SK-N-SH (cell line): ENCODE results near the gene CLCN2. TPM values are rescaled to one million over a fixed set of nuclear protein-coding genes. Genes with fewer than 3 reads are reported as not detected.

Experiments used
- CTCF ChIA-PET: fragments of 300-600, 350-600 bp; formaldehyde crosslinking; extraction: SDS; loops from one replicate; lab custom pipeline; 2021; lab: Yijun Ruan, JAX
- POLR2A ChIA-PET: fragments of 350-600 bp; sonication (Branson Sonifier 250); formaldehyde crosslinking; extraction: SDS; loops from one replicate; lab custom pipeline; 2020; ENCODE audit warnings: antibody characterized with exemption, inconsistent platforms; lab: Yijun Ruan, JAX
- DNase-seq: peaks from one replicate; pipeline ENCODE4 v3.0.0; 2012
- H2AFZ ChIP-seq: fragments of 200-600 bp; sonication (generic); 2 replicates; pipeline ENCODE4 v1.8.1; 2016; ENCODE audit warnings: antibody characterized with exemption, mild to moderate bottlenecking, low read depth
- H3F3A ChIP-seq: fragments of 200-600 bp; sonication (generic); replicated peaks from 2 replicates; pipeline ENCODE3; 2016; ENCODE audit warnings: antibody characterized with exemption, mild to moderate bottlenecking; ENCODE audit not compliant: insufficient read depth
- H3K27ac ChIP-seq, 2 experiments: fragments of 200-500 bp in 1 of 2; fragments of 200-600 bp in 1 of 2; sonication (Bioruptor generic) in 1 of 2; sonication (generic), shearing (Covaris generic) in 1 of 2; 2 replicates each; pipeline versions ENCODE4 v1.5.1 to v1.6.1; 2014 to 2016; ENCODE audit warnings: low read depth in 2 of 2, inconsistent platforms in 1 of 2, low read length in 1 of 2, mild to moderate bottlenecking in 1 of 2, mixed read lengths in 1 of 2
- H3K27me3 ChIP-seq: fragments of 200-600 bp; sonication (generic), shearing (Covaris generic); 2 replicates; pipeline ENCODE4 v1.6.1; 2016; ENCODE audit warnings: mixed run types; ENCODE audit not compliant: insufficient read depth
- H3K36me3 ChIP-seq, 2 experiments: fragments of 200-500 bp in 1 of 2; fragments of 200-600 bp in 1 of 2; sonication (Bioruptor generic) in 1 of 2; sonication (generic) in 1 of 2; replicated peaks in 1 of 2; 2 replicates each; pipeline versions ENCODE3 to v1.5.1; 2014 to 2016; ENCODE audit warnings: low read length in 1 of 2, mild to moderate bottlenecking in 1 of 2; ENCODE audit not compliant: insufficient read depth in 2 of 2, control insufficient read depth in 1 of 2
- H3K4me1 ChIP-seq, 2 experiments: fragments of 200-500 bp in 1 of 2; fragments of 200-600 bp in 1 of 2; sonication (Bioruptor generic) in 1 of 2; sonication (generic), shearing (Covaris generic) in 1 of 2; 2 replicates each; pipeline versions ENCODE4 v1.5.1 to v1.6.1; 2014 to 2016; ENCODE audit warnings: low read depth in 1 of 2, low read length in 1 of 2, mixed run types in 1 of 2; ENCODE audit not compliant: insufficient read depth in 2 of 2, control insufficient read depth in 1 of 2
- H3K4me2 ChIP-seq: fragments of 200-600 bp; sonication (generic), shearing (Covaris generic); 2 replicates; pipeline ENCODE4 v1.6.1; 2017; ENCODE audit warnings: mixed run types
- H3K4me3 ChIP-seq, 2 experiments: fragments of 200-500 bp in 1 of 2; fragments of 200-600 bp in 1 of 2; sonication (Bioruptor generic) in 1 of 2; sonication (generic), shearing (Covaris generic) in 1 of 2; 2 replicates each; pipeline versions ENCODE4 v1.5.1 to v1.8.1; 2014 to 2016; ENCODE audit warnings: low read depth in 2 of 2, inconsistent platforms in 1 of 2, low read length in 1 of 2, mild to moderate bottlenecking in 1 of 2, mixed read lengths in 1 of 2, moderate library complexity in 1 of 2
- H3K79me2 ChIP-seq: fragments of 200-600 bp; sonication (generic); 2 replicates; pipeline ENCODE4 v1.8.1; 2017; ENCODE audit warnings: mild to moderate bottlenecking; ENCODE audit not compliant: insufficient read depth
- H3K9ac ChIP-seq: fragments of 200-600 bp; sonication (generic); 2 replicates; pipeline ENCODE4 v1.6.1; 2017; ENCODE audit warnings: mixed run types
- H3K9me2 ChIP-seq: fragments of 200-600 bp; sonication (generic); 2 replicates; pipeline ENCODE4 v1.6.1; 2017; ENCODE audit warnings: mixed run types
- H3K9me3 ChIP-seq: fragments of 200-600 bp; sonication (generic); 2 replicates; pipeline ENCODE4 v1.6.1; 2017; ENCODE audit warnings: mixed run types, mild to moderate bottlenecking, moderate library complexity
- H4K20me1 ChIP-seq: fragments of 200-600 bp; sonication (generic); 2 replicates; pipeline ENCODE4 v1.6.1; 2017; ENCODE audit warnings: mild to moderate bottlenecking, mixed run types; ENCODE audit not compliant: insufficient read depth
- CHD2 ChIP-seq: fragments of 150-350 bp; IDR thresholded peaks from 2 replicates; pipeline ENCODE4 v1.6.1; 2018; ENCODE audit warnings: low read length; ENCODE audit not compliant: partially characterized antibody
- ELF1 ChIP-seq: IDR thresholded peaks from 2 replicates; pipeline ENCODE4 v1.4.0; 2012
- GABPA ChIP-seq: IDR thresholded peaks from 2 replicates; pipeline ENCODE4 v1.4.0; 2012; ENCODE audit warnings: low read depth, mild to moderate bottlenecking
- GATA2 ChIP-seq: sonication (generic); formaldehyde crosslinking; IDR thresholded peaks from 2 replicates; pipeline ENCODE4 v1.5.0; 2020; ENCODE audit warnings: mild to moderate bottlenecking, missing genetic modification reagents
- MAX ChIP-seq: IDR thresholded peaks from 2 replicates; pipeline ENCODE4 v1.4.0; 2012; ENCODE audit warnings: low read depth
- MXI1 ChIP-seq: IDR thresholded peaks from 2 replicates; pipeline ENCODE4 v1.6.1; 2012; ENCODE audit warnings: mild to moderate bottlenecking, low read depth, low read length, improper control_type of control experiment
- NRF1 ChIP-seq: IDR thresholded peaks from 2 replicates; pipeline ENCODE4 v1.6.1; 2012; ENCODE audit warnings: low read depth, mild to moderate bottlenecking, low read length
- POLR2AphosphoS5 ChIP-seq: IDR thresholded peaks from 2 replicates; pipeline ENCODE4 v1.6.1; 2012; ENCODE audit warnings: low read depth, low read length
- RAD21 ChIP-seq: IDR thresholded peaks from 2 replicates; pipeline ENCODE4 v1.6.1; 2012; ENCODE audit warnings: mild to moderate bottlenecking, low read length
- RCOR1 ChIP-seq: fragments of 150-350 bp; IDR thresholded peaks from 2 replicates; pipeline ENCODE4 v1.6.1; 2017; ENCODE audit warnings: antibody characterized with exemption, low read length
- RXRA ChIP-seq: IDR thresholded peaks from 2 replicates; pipeline ENCODE4 v1.4.0; 2012; ENCODE audit warnings: low read depth, mild to moderate bottlenecking, borderline replicate concordance
- SMC3 ChIP-seq: IDR thresholded peaks from 2 replicates; pipeline ENCODE4 v1.6.1; 2012; ENCODE audit warnings: low read depth, low read length, improper control_type of control experiment
- TAF1 ChIP-seq: IDR thresholded peaks from 2 replicates; pipeline ENCODE4 v1.6.1; 2012; ENCODE audit warnings: low read depth, mild to moderate bottlenecking, low read length, moderate library complexity, borderline replicate concordance
- TEAD4 ChIP-seq: IDR thresholded peaks from 2 replicates; pipeline ENCODE4 v1.4.0; 2012; ENCODE audit warnings: mild to moderate bottlenecking, borderline replicate concordance; ENCODE audit not compliant: insufficient read depth
- YY1 ChIP-seq: IDR thresholded peaks from 2 replicates; pipeline ENCODE4 v1.4.0; 2012; ENCODE audit warnings: low read depth, mild to moderate bottlenecking
- ZBTB33 ChIP-seq: IDR thresholded peaks from 2 replicates; pipeline ENCODE4 v1.4.0; 2012; ENCODE audit warnings: low read depth, borderline replicate concordance
- WGBS: methylation state at CpG from one replicate; pipeline ENCODE4 v1.1.6; 2017; ENCODE audit warnings: low lambda C conversion rate; 5-methylcytosine and 5-hydroxymethylcytosine counted together
- polyA plus RNA-seq, 3 experiments: library from polyadenylated mRNA; depleted of rRNA; stranded (reverse); fragments of >200 nt; gene quantifications; 2 replicates each; pipeline ENCODE4 v1.2.3, GENCODE V29; 2012
- TF ChIP-seq, protein P1 (sequence below): fragments of 200-600 bp; sonication (generic); IDR thresholded peaks from 2 replicates; pipeline ENCODE4 v1.6.1; 2017; ENCODE audit warnings: antibody characterized with exemption, mild to moderate bottlenecking, moderate library complexity
- TF ChIP-seq, protein P2 (sequence below): IDR thresholded peaks from 2 replicates; pipeline ENCODE4 v1.4.0; 2012; ENCODE audit warnings: low read depth, borderline replicate concordance

Gene CLCN2
- polyA plus RNA-seq, 1 of the 3 experiments (the other 2 are of a cell fraction): 9.1 TPM

DNA sequence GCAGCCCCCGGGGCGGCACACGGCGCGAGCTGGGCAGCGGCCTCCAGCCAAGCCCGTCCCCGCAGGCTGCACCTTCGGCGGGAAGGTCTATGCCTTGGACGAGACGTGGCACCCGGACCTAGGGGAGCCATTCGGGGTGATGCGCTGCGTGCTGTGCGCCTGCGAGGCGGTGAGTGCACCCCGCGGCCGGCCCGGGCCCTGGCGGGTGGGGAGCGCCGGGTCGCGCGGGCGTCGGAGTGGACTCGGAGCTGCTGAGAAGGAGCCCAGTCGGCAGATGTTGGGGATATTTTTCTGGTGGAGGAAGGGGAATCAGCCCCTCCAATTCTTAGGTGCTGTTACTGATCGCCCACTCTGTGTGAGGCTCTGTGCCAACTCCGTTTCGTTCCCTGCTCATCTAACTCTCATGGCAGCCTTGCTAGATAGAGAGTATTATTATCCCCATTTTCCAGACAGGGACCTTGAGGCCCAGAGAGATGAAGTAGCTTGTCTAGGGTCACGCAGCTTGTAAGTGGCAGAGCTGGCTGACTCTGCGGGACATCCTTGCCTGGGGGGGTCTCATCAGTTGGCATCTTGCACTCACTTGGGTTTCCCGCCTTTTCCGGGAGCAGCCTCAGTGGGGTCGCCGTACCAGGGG is 19.3 kb upstream of the CLCN2 start (continued):
- TF ChIP-seq, protein P1, sequence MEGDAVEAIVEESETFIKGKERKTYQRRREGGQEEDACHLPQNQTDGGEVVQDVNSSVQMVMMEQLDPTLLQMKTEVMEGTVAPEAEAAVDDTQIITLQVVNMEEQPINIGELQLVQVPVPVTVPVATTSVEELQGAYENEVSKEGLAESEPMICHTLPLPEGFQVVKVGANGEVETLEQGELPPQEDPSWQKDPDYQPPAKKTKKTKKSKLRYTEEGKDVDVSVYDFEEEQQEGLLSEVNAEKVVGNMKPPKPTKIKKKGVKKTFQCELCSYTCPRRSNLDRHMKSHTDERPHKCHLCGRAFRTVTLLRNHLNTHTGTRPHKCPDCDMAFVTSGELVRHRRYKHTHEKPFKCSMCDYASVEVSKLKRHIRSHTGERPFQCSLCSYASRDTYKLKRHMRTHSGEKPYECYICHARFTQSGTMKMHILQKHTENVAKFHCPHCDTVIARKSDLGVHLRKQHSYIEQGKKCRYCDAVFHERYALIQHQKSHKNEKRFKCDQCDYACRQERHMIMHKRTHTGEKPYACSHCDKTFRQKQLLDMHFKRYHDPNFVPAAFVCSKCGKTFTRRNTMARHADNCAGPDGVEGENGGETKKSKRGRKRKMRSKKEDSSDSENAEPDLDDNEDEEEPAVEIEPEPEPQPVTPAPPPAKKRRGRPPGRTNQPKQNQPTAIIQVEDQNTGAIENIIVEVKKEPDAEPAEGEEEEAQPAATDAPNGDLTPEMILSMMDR: no peak
- TF ChIP-seq, protein P2, sequence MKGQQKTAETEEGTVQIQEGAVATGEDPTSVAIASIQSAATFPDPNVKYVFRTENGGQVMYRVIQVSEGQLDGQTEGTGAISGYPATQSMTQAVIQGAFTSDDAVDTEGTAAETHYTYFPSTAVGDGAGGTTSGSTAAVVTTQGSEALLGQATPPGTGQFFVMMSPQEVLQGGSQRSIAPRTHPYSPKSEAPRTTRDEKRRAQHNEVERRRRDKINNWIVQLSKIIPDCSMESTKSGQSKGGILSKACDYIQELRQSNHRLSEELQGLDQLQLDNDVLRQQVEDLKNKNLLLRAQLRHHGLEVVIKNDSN: no peak
- no peak for TF ChIP-seq NRF1
- no peak for TF ChIP-seq SMC3
- no peak for TF ChIP-seq TAF1
- TF ChIP-seq MXI1: no peak
- no peak for TF ChIP-seq ZBTB33

DNA sequence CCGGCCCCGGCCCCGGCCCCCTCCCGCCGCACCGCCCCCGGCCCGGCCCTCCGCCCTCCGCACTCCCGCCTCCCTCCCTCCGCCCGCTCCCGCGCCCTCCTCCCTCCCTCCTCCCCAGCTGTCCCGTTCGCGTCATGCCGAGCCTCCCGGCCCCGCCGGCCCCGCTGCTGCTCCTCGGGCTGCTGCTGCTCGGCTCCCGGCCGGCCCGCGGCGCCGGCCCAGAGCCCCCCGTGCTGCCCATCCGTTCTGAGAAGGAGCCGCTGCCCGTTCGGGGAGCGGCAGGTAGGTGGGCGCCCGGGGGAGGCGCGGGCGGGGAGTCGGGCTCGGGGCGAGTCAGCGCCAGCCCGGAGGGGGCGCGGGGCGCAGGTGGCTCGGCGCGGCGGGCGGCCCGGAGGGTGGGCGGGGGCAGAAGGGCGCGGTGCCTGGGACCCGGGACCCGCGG is 18.8 kb upstream of the CLCN2 start:
- no peaks in the 10 kb centered on the region for H3K36me3 ChIP-seq
- H3K9me3 ChIP-seq: no peaks in the 10 kb centered on the region
- peak overlapping the region; percentile 48 to 53 for H3K4me3 ChIP-seq
- peaks cover 4% of the 10 kb centered on the region for H3F3A ChIP-seq
- ChIA-PET CTCF (interaction anchor here (1.4 to 3.4 kb wide), 4 partner anchors 9 to 163 kb away, joined by 4 to 26 read pairs (median 10); no protein-coding TSS in a partner anchor), POLR2A (no interaction called here)
- no peak overlapping the region for H3K9ac ChIP-seq
- no peak overlapping the region for H2AFZ ChIP-seq
- peak; percentile 91 for DNase-seq
- no peaks in the 10 kb centered on the region for H4K20me1 ChIP-seq
- peaks cover 7% of the 10 kb centered on the region; the same call in 1 of the 2 replicates for H3K27me3 ChIP-seq
- TF ChIP-seq TEAD4 (no peak), ZBTB33 (no peak), POLR2AphosphoS5 (no peak), GABPA (no peak), CHD2 (no peak), GATA2 (CRISPR knock-in tag) (no peak), MAX (no peak), TAF1 (no peak), YY1 (no peak), ELF1 (no peak), RCOR1 (no peak), RAD21 (no peak), RXRA (no peak)
- TF ChIP-seq, protein P1: no peak
- TF ChIP-seq, protein P2: no peak
- TF ChIP-seq, all 33 proteins: peak for 0
- H3K4me2 ChIP-seq: peak overlapping the region; percentile 71; the same call in 1 of the 2 replicates
- no peaks in the 10 kb centered on the region for H3K79me2 ChIP-seq
- H3K4me1 ChIP-seq: peaks cover 0 to 12% of the 10 kb centered on the region in 2 experiments; a peak in 1 of 4 replicates
- H3K27ac ChIP-seq: no peak overlapping the region
- no CpG with 5 or more reads among the region's 62 CpGs for WGBS
- no peaks in the 10 kb centered on the region for H3K9me2 ChIP-seq
